OCI-LY7 (cell line): ENCODE results near the gene GPR50.

ENCODE experiments used
- EZH2phosphoT487 ChIP-seq: fragments of 200-600 bp; sonication (generic); IDR thresholded peaks from 2 replicates; pipeline ENCODE4 v1.6.1; 2018; ENCODE audit warnings: low read depth, borderline replicate concordance, mild to moderate bottlenecking, mixed run types, antibody characterized with exemption, low read length, moderate library complexity, mixed read lengths
- TF ChIP-seq, protein P1 (sequence below): fragments of 200-600 bp; sonication (generic); conservative IDR thresholded peaks from 2 replicates; pipeline ENCODE4 v1.5.1; 2014; ENCODE audit warnings: mild to moderate bottlenecking, antibody characterized with exemption, low read length, moderate library complexity, mixed read lengths

DNA sequence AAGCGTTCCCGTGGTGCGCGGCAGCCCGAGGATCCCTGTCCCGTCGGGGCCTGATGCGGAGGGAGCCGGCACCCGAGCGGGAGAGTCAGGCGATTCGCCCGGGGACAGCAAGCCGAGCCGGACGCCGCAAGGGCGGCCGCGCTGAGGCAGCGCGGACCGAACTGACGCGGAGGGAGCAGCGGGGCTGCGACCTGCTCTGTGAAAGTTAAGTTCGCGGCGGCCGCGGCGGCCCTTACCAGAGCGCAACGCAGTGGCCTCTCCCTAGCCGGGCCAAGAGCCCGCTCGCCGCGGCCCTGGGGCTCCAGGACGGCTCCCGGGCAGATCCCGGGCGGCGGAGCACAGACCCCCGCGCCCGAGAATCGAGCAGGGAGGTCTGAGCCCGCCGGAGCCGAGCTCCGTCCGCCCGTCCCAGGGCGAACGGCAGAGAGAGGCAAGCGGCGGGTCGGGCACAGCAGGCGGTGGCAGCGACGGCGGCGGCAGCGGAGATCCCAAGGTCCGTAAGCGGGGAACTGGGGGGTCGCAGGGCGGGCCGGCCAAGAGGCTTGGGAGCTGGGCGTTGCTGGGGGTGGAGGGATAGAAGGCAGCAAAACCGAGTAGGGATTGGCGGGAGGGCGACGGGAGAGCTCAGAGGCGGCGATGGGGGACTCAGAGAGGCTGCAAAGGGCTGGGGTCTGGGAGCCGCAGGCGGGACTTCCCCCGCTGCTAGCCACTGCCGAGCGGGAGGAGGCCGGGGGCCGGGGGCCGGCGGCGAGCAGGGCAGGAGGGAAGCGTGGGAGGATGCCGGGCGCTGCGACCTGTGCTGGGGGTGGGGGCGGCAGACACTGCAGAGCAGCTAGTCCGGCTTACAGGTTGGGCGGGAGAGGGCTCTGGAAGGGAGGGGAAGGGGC is 1.0 kb downstream of the GPR50 start:
- TF ChIP-seq, protein P1, sequence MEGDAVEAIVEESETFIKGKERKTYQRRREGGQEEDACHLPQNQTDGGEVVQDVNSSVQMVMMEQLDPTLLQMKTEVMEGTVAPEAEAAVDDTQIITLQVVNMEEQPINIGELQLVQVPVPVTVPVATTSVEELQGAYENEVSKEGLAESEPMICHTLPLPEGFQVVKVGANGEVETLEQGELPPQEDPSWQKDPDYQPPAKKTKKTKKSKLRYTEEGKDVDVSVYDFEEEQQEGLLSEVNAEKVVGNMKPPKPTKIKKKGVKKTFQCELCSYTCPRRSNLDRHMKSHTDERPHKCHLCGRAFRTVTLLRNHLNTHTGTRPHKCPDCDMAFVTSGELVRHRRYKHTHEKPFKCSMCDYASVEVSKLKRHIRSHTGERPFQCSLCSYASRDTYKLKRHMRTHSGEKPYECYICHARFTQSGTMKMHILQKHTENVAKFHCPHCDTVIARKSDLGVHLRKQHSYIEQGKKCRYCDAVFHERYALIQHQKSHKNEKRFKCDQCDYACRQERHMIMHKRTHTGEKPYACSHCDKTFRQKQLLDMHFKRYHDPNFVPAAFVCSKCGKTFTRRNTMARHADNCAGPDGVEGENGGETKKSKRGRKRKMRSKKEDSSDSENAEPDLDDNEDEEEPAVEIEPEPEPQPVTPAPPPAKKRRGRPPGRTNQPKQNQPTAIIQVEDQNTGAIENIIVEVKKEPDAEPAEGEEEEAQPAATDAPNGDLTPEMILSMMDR = no peak
- TF ChIP-seq EZH2phosphoT487 = no peak
